ENCODE data around the gene TOR2A.

TOR2A gene

DNA sequence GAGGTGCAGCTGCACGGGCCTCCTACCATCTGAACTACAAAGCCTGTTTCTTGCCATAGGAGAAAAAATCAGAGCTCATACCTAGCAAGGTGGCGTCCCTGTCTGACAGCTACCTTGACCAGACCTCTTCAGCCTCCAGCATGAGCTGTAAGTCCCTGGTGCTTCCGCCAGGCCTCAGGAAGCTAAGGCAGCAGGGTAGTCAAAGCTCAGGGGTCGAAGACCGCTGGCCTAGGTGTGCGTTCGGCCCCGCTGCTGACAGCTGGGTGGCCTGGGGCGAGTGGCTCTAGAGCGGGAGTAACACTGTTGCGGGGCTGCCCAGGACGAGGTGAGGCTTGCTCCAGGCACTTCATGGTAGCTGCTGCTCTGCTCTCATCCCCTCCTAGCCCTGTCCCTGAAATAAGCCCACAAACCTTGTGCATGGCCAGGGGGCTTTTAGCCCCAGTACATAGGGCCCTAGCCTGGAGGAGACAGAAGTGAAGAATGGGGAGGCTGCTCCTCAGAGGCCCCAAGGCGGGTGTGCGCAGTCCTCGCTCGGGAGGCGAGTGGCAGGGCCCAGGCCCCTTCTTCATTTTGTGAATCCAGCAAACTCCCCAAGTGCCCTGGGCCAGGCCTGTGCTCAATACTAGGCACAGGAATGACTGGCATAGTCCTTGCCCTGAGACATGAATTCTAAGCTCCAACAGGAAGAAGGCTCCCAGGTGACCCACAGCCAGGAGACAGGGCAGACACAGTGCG, 5.4 kb downstream of the TOR2A start:
- Histone ChIP-seq H3K4me3 (ENCODE audit: low read depth, low read length) (no peak overlapping the region), H2AFZ (ENCODE audit: low read length, unreplicated experiment) (no peak overlapping the region), H3K36me3 (ENCODE audit: insufficient read depth, low read length) (no peaks in the 10 kb centered on the region), H3K27me3 (ENCODE audit: insufficient read depth, low read length) (no peaks in the 10 kb centered on the region), H3K27ac (ENCODE audit: low read depth, low read length) (no peak overlapping the region), H3K79me2 (ENCODE audit: control insufficient read depth, insufficient read depth, low read length, unreplicated experiment) (no peaks in the 10 kb centered on the region), H3K4me1 (ENCODE audit: control insufficient read depth, insufficient read depth, low read length, unreplicated experiment) (peaks cover 4% of the 10 kb centered on the region)

DNA sequence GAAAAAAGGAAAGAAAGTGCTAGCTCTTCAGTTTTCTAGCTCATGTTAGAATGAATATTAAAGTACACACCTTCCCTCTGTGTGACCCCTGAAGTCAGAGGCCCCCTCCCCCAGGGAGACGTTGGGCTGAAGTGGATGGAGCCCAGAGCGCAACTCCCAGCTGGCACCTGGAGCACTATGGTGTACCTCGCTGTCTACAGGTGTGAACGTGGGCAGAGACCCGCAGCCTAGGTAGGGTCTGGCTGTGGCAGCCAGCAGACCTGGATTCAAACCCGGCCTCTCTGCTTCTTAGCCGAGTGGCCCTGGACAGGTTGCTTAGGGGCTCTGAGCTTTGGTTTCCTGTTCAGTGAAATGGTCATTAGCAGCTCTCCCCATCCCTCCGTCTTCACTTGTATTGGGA, 6.3 kb downstream of the TOR2A start:
- Histone ChIP-seq H2AFZ (ENCODE audit: low read length, unreplicated experiment) (no peak overlapping the region), H3K79me2 (ENCODE audit: control insufficient read depth, insufficient read depth, low read length, unreplicated experiment) (no peaks in the 10 kb centered on the region), H3K4me1 (ENCODE audit: control insufficient read depth, insufficient read depth, low read length, unreplicated experiment) (peaks cover 9% of the 10 kb centered on the region), H3K27me3 (ENCODE audit: insufficient read depth, low read length) (no peaks in the 10 kb centered on the region), H3K36me3 (ENCODE audit: insufficient read depth, low read length) (no peaks in the 10 kb centered on the region), H3K27ac (ENCODE audit: low read depth, low read length) (no peak overlapping the region), H3K4me3 (ENCODE audit: low read depth, low read length) (no peak overlapping the region)

DNA sequence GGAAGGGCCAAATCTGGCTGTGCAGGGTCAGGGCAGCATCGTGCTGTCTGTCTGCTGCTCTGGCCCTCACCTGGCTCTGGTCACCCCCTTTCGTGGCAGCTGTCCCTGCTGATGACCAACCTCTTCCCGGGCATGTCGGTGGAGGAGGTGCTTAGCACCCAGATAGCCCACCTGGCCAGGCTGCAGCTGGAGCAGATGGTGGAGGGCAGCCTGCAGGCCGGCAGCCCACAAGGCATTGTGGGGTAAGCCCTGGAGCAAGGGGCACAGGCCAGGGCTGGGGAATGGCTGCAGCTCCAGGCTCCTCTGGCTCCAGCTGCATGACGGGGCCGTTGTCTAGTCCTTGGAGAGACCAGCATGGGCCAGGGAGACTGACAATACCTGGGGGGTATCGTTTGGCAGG, 8.2 kb downstream of the TOR2A start:
- Histone ChIP-seq H2AFZ (ENCODE audit: low read length, unreplicated experiment) (no peak overlapping the region), H3K36me3 (ENCODE audit: insufficient read depth, low read length) (no peaks in the 10 kb centered on the region), H3K27me3 (ENCODE audit: insufficient read depth, low read length) (no peaks in the 10 kb centered on the region), H3K4me1 (ENCODE audit: control insufficient read depth, insufficient read depth, low read length, unreplicated experiment) (peaks cover 19% of the 10 kb centered on the region), H3K27ac (ENCODE audit: low read depth, low read length) (no peak overlapping the region), H3K79me2 (ENCODE audit: control insufficient read depth, insufficient read depth, low read length, unreplicated experiment) (no peaks in the 10 kb centered on the region), H3K4me3 (ENCODE audit: low read depth, low read length) (no peak overlapping the region)

GRCh38 chr9:127724012-127724411, 11.1 kb downstream of the TOR2A start:
- H2AFZ ChIP-seq (ENCODE audit: low read length, unreplicated experiment): no peak overlapping the region
- peaks cover 24% of the 10 kb centered on the region for H3K4me1 ChIP-seq (ENCODE audit: control insufficient read depth, insufficient read depth, low read length, unreplicated experiment)
- no peak overlapping the region for H3K27ac ChIP-seq (ENCODE audit: low read depth, low read length)
- no peaks in the 10 kb centered on the region for H3K36me3 ChIP-seq (ENCODE audit: insufficient read depth, low read length)
- H3K27me3 ChIP-seq (ENCODE audit: insufficient read depth, low read length): no peaks in the 10 kb centered on the region
- no peaks in the 10 kb centered on the region for H3K79me2 ChIP-seq (ENCODE audit: control insufficient read depth, insufficient read depth, low read length, unreplicated experiment)
- no peak overlapping the region for H3K4me3 ChIP-seq (ENCODE audit: low read depth, low read length)

DNA sequence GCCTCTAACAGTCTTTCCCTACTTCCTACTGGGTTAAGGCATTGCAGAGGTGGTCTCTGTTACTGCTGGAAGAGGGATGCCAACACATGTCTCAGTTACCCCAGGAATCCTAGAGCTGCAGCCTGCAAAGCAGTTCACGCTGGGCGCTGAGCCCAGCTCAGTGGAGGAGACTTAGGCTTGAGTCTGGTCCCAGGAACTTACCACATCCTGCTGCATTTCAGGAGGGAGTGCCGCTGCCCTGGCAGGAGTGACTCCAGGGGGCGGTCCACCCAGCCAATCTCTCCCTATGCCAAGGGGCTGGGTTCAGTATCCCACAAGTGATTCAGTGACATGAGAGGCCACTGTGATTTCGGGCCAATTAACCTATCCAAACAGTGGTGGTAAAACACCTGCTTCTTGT, 11.7 kb downstream of the TOR2A start:
- no peak overlapping the region for H3K27ac ChIP-seq (ENCODE audit: low read depth, low read length)
- H3K79me2 ChIP-seq (ENCODE audit: control insufficient read depth, insufficient read depth, low read length, unreplicated experiment): no peaks in the 10 kb centered on the region
- H3K4me1 ChIP-seq (ENCODE audit: control insufficient read depth, insufficient read depth, low read length, unreplicated experiment): peaks cover 24% of the 10 kb centered on the region
- no peak overlapping the region for H3K4me3 ChIP-seq (ENCODE audit: low read depth, low read length)
- no peaks in the 10 kb centered on the region for H3K36me3 ChIP-seq (ENCODE audit: insufficient read depth, low read length)
- H3K27me3 ChIP-seq (ENCODE audit: insufficient read depth, low read length): no peaks in the 10 kb centered on the region
- H2AFZ ChIP-seq (ENCODE audit: low read length, unreplicated experiment): no peak overlapping the region

DNA sequence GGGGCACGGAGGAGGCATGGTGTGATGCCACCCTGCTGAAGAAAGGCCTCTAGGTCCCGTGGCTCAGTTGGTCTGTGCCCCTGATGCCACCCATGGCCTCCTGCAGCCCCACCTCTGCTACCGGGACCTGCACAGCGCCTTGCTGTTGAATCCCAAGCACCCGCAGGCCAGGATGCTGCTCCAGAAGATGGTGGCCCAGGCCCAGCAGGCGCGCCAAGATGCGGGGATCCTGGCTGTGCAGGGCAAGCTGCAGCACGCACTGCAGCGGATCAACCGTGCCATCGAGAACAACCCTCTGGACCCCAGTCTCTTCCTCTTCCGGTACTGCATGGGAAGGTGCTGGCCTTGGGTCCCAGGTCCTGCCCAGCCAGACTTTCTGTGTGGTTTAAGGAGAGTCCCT, 12.1 kb downstream of the TOR2A start:
- H3K79me2 ChIP-seq (ENCODE audit: control insufficient read depth, insufficient read depth, low read length, unreplicated experiment): no peaks in the 10 kb centered on the region
- H3K4me3 ChIP-seq (ENCODE audit: low read depth, low read length): no peak overlapping the region
- no peak overlapping the region for H3K27ac ChIP-seq (ENCODE audit: low read depth, low read length)
- no peaks in the 10 kb centered on the region for H3K27me3 ChIP-seq (ENCODE audit: insufficient read depth, low read length)
- H2AFZ ChIP-seq (ENCODE audit: low read length, unreplicated experiment): no peak overlapping the region
- no peaks in the 10 kb centered on the region for H3K36me3 ChIP-seq (ENCODE audit: insufficient read depth, low read length)
- peaks cover 24% of the 10 kb centered on the region for H3K4me1 ChIP-seq (ENCODE audit: control insufficient read depth, insufficient read depth, low read length, unreplicated experiment)

- H3K36me3 ChIP-seq (ENCODE audit: insufficient read depth, low read length): no peaks in the 10 kb centered on the region
- H3K27me3 ChIP-seq (ENCODE audit: insufficient read depth, low read length): no peaks in the 10 kb centered on the region
- H3K79me2 ChIP-seq (ENCODE audit: control insufficient read depth, insufficient read depth, low read length, unreplicated experiment): no peaks in the 10 kb centered on the region
- H2AFZ ChIP-seq (ENCODE audit: low read length, unreplicated experiment): no peak overlapping the region
- H3K4me1 ChIP-seq (ENCODE audit: control insufficient read depth, insufficient read depth, low read length, unreplicated experiment): peaks cover 24% of the 10 kb centered on the region
- H3K27ac ChIP-seq (ENCODE audit: low read depth, low read length): no peak overlapping the region
- no peak overlapping the region for H3K4me3 ChIP-seq (ENCODE audit: low read depth, low read length)
Observed at GRCh38 chr9:127722055-127722745, 12.9 kb downstream of the TOR2A start.

GRCh38 chr9:127721391-127721821, 13.7 kb downstream of the TOR2A start:
- Histone ChIP-seq H3K79me2 (ENCODE audit: control insufficient read depth, insufficient read depth, low read length, unreplicated experiment) (no peaks in the 10 kb centered on the region), H3K27me3 (ENCODE audit: insufficient read depth, low read length) (no peaks in the 10 kb centered on the region), H3K4me1 (ENCODE audit: control insufficient read depth, insufficient read depth, low read length, unreplicated experiment) (peaks cover 24% of the 10 kb centered on the region), H3K4me3 (ENCODE audit: low read depth, low read length) (no peak overlapping the region), H3K27ac (ENCODE audit: low read depth, low read length) (no peak overlapping the region), H2AFZ (ENCODE audit: low read length, unreplicated experiment) (no peak overlapping the region), H3K36me3 (ENCODE audit: insufficient read depth, low read length) (no peaks in the 10 kb centered on the region)

GRCh38 chr9:127720865-127721227, 14.2 kb downstream of the TOR2A start:
- H3K36me3 ChIP-seq (ENCODE audit: insufficient read depth, low read length): no peaks in the 10 kb centered on the region
- no peak overlapping the region for H3K4me3 ChIP-seq (ENCODE audit: low read depth, low read length)
- no peak overlapping the region for H2AFZ ChIP-seq (ENCODE audit: low read length, unreplicated experiment)
- H3K79me2 ChIP-seq (ENCODE audit: control insufficient read depth, insufficient read depth, low read length, unreplicated experiment): no peaks in the 10 kb centered on the region
- H3K27ac ChIP-seq (ENCODE audit: low read depth, low read length): no peak overlapping the region
- no peaks in the 10 kb centered on the region for H3K27me3 ChIP-seq (ENCODE audit: insufficient read depth, low read length)
- peaks cover 24% of the 10 kb centered on the region for H3K4me1 ChIP-seq (ENCODE audit: control insufficient read depth, insufficient read depth, low read length, unreplicated experiment)

DNA sequence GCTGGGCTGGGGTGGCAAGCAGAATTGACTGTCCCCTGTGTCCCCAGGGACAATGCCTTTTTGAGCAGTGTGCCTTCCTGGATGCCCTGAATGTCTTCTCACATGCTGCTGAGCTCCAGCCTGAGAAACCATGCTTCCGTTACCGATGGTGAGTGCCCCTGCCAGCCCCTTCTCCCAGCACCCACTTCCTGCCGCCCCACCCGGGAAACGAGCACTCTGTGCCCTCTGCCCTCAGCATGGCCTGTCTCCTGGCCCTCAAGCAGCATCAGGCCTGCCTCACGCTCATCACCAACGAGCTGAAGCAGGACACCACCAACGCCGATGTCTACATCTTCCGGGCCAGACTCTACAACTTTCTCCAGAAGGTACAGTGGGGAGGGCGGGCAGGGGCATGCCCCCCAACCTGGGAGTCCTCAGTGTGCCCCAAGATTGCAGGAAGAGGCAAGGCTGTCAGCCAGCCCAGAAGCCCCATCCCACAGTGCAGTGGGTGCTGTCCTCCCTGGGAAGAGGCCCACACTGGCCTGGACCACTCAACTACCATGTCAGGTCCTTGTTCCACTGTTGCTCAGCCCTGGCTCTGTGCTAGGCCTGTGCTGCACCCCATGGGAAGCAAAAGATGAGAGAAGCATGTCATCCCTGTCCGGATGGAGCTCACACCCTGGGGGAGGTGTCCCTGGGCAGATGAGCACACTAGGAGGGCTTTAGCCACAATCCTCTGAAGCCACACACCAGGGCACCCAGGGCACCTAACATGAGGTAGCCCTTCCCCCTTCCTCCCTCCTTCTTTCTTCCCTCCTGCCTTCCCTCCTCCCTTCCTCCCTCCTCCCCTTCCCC, 14.8 kb downstream of the TOR2A start:
- Histone ChIP-seq H3K4me1 (ENCODE audit: control insufficient read depth, insufficient read depth, low read length, unreplicated experiment) (peaks cover 24% of the 10 kb centered on the region), H3K79me2 (ENCODE audit: control insufficient read depth, insufficient read depth, low read length, unreplicated experiment) (no peaks in the 10 kb centered on the region), H2AFZ (ENCODE audit: low read length, unreplicated experiment) (no peak overlapping the region), H3K27me3 (ENCODE audit: insufficient read depth, low read length) (no peaks in the 10 kb centered on the region), H3K27ac (ENCODE audit: low read depth, low read length) (no peak overlapping the region), H3K4me3 (ENCODE audit: low read depth, low read length) (no peak overlapping the region), H3K36me3 (ENCODE audit: insufficient read depth, low read length) (no peaks in the 10 kb centered on the region)
